ENCODE measurements around the gene INPP4B. TPM values are rescaled to one million over a fixed set of nuclear protein-coding genes. Genes with fewer than 3 reads are reported as not detected.

Gene INPP4B
- total RNA-seq, 2 donors from 2014 or later, result 10.0 to 14.1 TPM

- Histone ChIP-seq H3K36me3 (no peaks in the 10 kb centered on the region), H3K27ac (no peak overlapping the region), H3K4me1 (no peaks in the 10 kb centered on the region), H3K4me3 (no peak overlapping the region), H3K9ac (ENCODE audit: low read depth in 2 of 2, low read length in 2 of 2) (no peak overlapping the region), H3K9me3 (no peaks in the 10 kb centered on the region), H3K27me3 (no peaks in the 10 kb centered on the region)
- TF ChIP-seq CTCF (IDR thresholded peaks at IDR 0.05), result no peak
- no peak for DNase-seq
- intact Hi-C loops (cut with DNase I), result no loop called here
Measured at GRCh38 chr4:142021181-142021580, 824.9 kb downstream of the INPP4B start.

GRCh38 chr4:142016031-142016430, 830.1 kb downstream of the INPP4B start:
- Histone ChIP-seq H3K4me1 (no peaks in the 10 kb centered on the region), H3K36me3 (no peaks in the 10 kb centered on the region), H3K4me3 (no peak overlapping the region), H3K27me3 (no peaks in the 10 kb centered on the region), H3K9ac (ENCODE audit: low read depth in 2 of 2, low read length in 2 of 2) (no peak overlapping the region), H3K9me3 (no peaks in the 10 kb centered on the region), H3K27ac (no peak overlapping the region)
- intact Hi-C loops (cut with DNase I), result no loop called here
- no peak for DNase-seq
- TF ChIP-seq CTCF (IDR thresholded peaks at IDR 0.05), result no peak

GRCh38 chr4:142009751-142010150, 836.4 kb downstream of the INPP4B start:
- DNase-seq, result no peak
- TF ChIP-seq CTCF (IDR thresholded peaks at IDR 0.05), result no peak
- H3K27ac ChIP-seq, result no peak overlapping the region
- no peaks in the 10 kb centered on the region for H3K36me3 ChIP-seq
- intact Hi-C loops (cut with DNase I), result no loop called here
- H3K9ac ChIP-seq (ENCODE audit: low read depth in 2 of 2, low read length in 2 of 2), result no peak overlapping the region
- H3K4me1 ChIP-seq, result no peaks in the 10 kb centered on the region
- H3K4me3 ChIP-seq, result no peak overlapping the region
- H3K9me3 ChIP-seq, result no peaks in the 10 kb centered on the region
- no peaks in the 10 kb centered on the region for H3K27me3 ChIP-seq

GRCh38 chr4:142005519-142005918, 840.6 kb downstream of the INPP4B start:
- Histone ChIP-seq H3K27ac (no peak overlapping the region), H3K9ac (ENCODE audit: low read depth in 2 of 2, low read length in 2 of 2) (no peak overlapping the region), H3K4me1 (no peaks in the 10 kb centered on the region), H3K9me3 (no peaks in the 10 kb centered on the region), H3K36me3 (no peaks in the 10 kb centered on the region), H3K4me3 (no peak overlapping the region), H3K27me3 (no peaks in the 10 kb centered on the region)
- no peak for DNase-seq
- TF ChIP-seq CTCF (IDR thresholded peaks at IDR 0.05), result no peak
- intact Hi-C loops (cut with DNase I), result no loop called here

- Histone ChIP-seq H3K36me3 (no peaks in the 10 kb centered on the region), H3K9me3 (no peaks in the 10 kb centered on the region), H3K4me3 (no peak overlapping the region), H3K4me1 (no peaks in the 10 kb centered on the region), H3K27ac (no peak overlapping the region), H3K9ac (ENCODE audit: low read depth in 2 of 2, low read length in 2 of 2) (no peak overlapping the region), H3K27me3 (no peaks in the 10 kb centered on the region)
- no peak for TF ChIP-seq CTCF (IDR thresholded peaks at IDR 0.05)
- intact Hi-C loops (cut with DNase I), result no loop called here
- DNase-seq, result no peak
Measured at GRCh38 chr4:141999446-142000143, 846.5 kb downstream of the INPP4B start.

Data from colonic mucosa (tissue), 4 donors.